Panc1 (cell line): ENCODE results near the gene ZBTB47. TPM values are rescaled to one million over a fixed set of nuclear protein-coding genes. Genes with fewer than 3 reads are reported as not detected.

ENCODE experiments used
- ATAC-seq: fragments of 200-7000 bp; cut with Tn5 transposase; 2 replicates; pipeline ENCODE4 v1.9.1; 2020; ENCODE audit warnings: mild to moderate bottlenecking, moderate library complexity
- BruUV-seq: library from RNA; stranded (reverse); fragments of 400-500 nt; replicated peaks from 2 replicates; lab custom pipeline; 2021; lab: Mats Ljungman, UMichigan
- CTCF ChIA-PET: fragments of 300-600 bp; sonication (Branson Sonifier 250); formaldehyde crosslinking; loops from one replicate; lab custom pipeline; 2022; ENCODE audit warnings: antibody characterized with exemption; lab: Charles Lee
- POLR2A ChIA-PET: fragments of 300-600 bp; sonication (Branson Sonifier 250); formaldehyde crosslinking; loops from one replicate; lab custom pipeline; 2022; ENCODE audit warnings: antibody characterized with exemption; lab: Charles Lee
- DNase-seq: peaks from one replicate; pipeline ENCODE4 v3.0.0-alpha.2; 2010; ENCODE audit warnings: low read depth, low spot score
- H3K27ac ChIP-seq: 2 replicates; pipeline ENCODE4 v1.5.1; 2011; ENCODE audit warnings: mild to moderate bottlenecking, low read length, inconsistent platforms
- H3K27me3 ChIP-seq: fragments of 200-500 bp; sonication (Bioruptor generic); 2 replicates; pipeline ENCODE4 v1.6.0; 2014; ENCODE audit warnings: low read length, inconsistent platforms; ENCODE audit not compliant: control insufficient read depth, insufficient read depth
- H3K36me3 ChIP-seq: fragments of 200-500 bp; sonication (Bioruptor generic); 2 replicates; pipeline ENCODE4 v1.5.1; 2014; ENCODE audit warnings: inconsistent platforms, mild to moderate bottlenecking, low read length, moderate library complexity; ENCODE audit not compliant: control insufficient read depth, insufficient read depth
- H3K4me1 ChIP-seq: 2 replicates; pipeline ENCODE4 v1.5.1; 2011; ENCODE audit warnings: inconsistent platforms, mild to moderate bottlenecking, low read length, moderate library complexity; ENCODE audit not compliant: control insufficient read depth, insufficient read depth
- H3K4me3 ChIP-seq, 2 experiments: 2 replicates each; pipeline ENCODE4 v1.5.1; 2011 to 2012; ENCODE audit warnings: low read depth in 2 of 2, low read length in 2 of 2, mild to moderate bottlenecking in 2 of 2, inconsistent platforms in 1 of 2, moderate library complexity in 1 of 2
- H3K9me3 ChIP-seq: fragments of 200-500 bp; sonication (Bioruptor generic); 2 replicates; pipeline ENCODE4 v1.5.1; 2014; ENCODE audit warnings: low read depth, mild to moderate bottlenecking, inconsistent platforms, low read length, moderate library complexity; ENCODE audit not compliant: control insufficient read depth, insufficient read depth
- POLR2AphosphoS5 ChIP-seq: IDR thresholded peaks from 2 replicates; pipeline ENCODE4 v1.6.1; 2012; ENCODE audit warnings: mild to moderate bottlenecking, low read depth, low read length, moderate library complexity
- SIN3A ChIP-seq: IDR thresholded peaks from 2 replicates; pipeline ENCODE4 v1.6.1; 2012; ENCODE audit warnings: low read depth, mild to moderate bottlenecking, low read length, moderate library complexity, borderline replicate concordance; ENCODE audit not compliant: insufficient read depth
- TCF7L2 ChIP-seq: IDR thresholded peaks from 2 replicates; pipeline ENCODE4 v1.6.1; 2011; ENCODE audit warnings: mild to moderate bottlenecking, low read depth, low read length, inconsistent platforms
- in situ Hi-C: cut with HindIII; loops from 2 replicates; pipeline ENCODE4 v1.10.0; 2016; ENCODE audit warnings: low sequenced_read_pairs, low pct_unique_long_range_greater_than_20kb
- intact Hi-C: fragments of 100-400 bp; cut with micrococcal nuclease; formaldehyde crosslinking; loops from one replicate; pipeline ENCODE4 v1.10.0; 2022; ENCODE audit not compliant: unreplicated experiment
- total RNA-seq: library from RNA; stranded (reverse); gene quantifications from one replicate; pipeline ENCODE4 v1.2.1, GENCODE V29; 2021; ENCODE audit not compliant: unreplicated experiment
- TF ChIP-seq, protein P1 (sequence below): fragments of 450-650 bp; IDR thresholded peaks from 2 replicates; pipeline ENCODE4 v1.5.1; 2017; ENCODE audit warnings: mild to moderate bottlenecking
- TF ChIP-seq, protein P2 (sequence below), 2 experiments: IDR thresholded peaks; 2 replicates each; pipeline ENCODE4 v1.6.1; 2011 to 2012; ENCODE audit warnings: low read depth in 2 of 2, control low read depth in 1 of 2, low read length in 1 of 2, mild to moderate bottlenecking in 1 of 2, moderate library complexity in 1 of 2; ENCODE audit not compliant: insufficient read depth in 1 of 2

ZBTB47 gene
- total RNA-seq, 1 experiment from 2014 or later: 3.6 TPM

DNA sequence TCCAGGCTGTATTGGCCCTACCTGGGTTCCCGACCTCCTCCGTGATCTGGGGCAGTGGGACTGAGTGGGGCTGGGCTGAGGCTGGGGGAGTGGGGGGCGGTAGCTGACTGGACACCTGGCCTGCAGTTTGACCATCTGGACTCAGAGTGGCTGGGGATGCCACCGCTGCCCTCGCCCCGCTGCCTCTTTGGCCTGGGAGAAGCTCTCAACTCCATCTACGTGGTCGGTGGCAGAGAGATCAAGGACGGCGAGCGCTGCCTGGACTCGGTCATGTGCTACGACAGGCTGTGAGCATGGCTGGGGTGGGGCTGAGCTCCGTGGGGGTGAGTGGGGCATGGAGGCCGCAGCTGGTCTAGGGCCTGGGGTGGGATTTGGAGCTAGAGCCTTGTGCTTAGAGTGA lies 34.5 kb downstream of the ZBTB47 start:
- Histone ChIP-seq H3K27ac (no peak overlapping the region), H3K4me3 (no peak overlapping the region), H3K36me3 (no peaks in the 10 kb centered on the region), H3K27me3 (no peaks in the 10 kb centered on the region), H3K9me3 (no peaks in the 10 kb centered on the region), H3K4me1 (no peaks in the 10 kb centered on the region)
- no peak for DNase-seq
- intact Hi-C loops (no loop called here), in situ Hi-C loops (no loop called here)
- POLR2A ChIA-PET: no interaction called here
- TF ChIP-seq POLR2AphosphoS5: no peak
- TF ChIP-seq SIN3A: no peak
- TF ChIP-seq TCF7L2: no peak
- TF ChIP-seq, protein P1, sequence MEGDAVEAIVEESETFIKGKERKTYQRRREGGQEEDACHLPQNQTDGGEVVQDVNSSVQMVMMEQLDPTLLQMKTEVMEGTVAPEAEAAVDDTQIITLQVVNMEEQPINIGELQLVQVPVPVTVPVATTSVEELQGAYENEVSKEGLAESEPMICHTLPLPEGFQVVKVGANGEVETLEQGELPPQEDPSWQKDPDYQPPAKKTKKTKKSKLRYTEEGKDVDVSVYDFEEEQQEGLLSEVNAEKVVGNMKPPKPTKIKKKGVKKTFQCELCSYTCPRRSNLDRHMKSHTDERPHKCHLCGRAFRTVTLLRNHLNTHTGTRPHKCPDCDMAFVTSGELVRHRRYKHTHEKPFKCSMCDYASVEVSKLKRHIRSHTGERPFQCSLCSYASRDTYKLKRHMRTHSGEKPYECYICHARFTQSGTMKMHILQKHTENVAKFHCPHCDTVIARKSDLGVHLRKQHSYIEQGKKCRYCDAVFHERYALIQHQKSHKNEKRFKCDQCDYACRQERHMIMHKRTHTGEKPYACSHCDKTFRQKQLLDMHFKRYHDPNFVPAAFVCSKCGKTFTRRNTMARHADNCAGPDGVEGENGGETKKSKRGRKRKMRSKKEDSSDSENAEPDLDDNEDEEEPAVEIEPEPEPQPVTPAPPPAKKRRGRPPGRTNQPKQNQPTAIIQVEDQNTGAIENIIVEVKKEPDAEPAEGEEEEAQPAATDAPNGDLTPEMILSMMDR: no peak
- TF ChIP-seq, protein P2, sequence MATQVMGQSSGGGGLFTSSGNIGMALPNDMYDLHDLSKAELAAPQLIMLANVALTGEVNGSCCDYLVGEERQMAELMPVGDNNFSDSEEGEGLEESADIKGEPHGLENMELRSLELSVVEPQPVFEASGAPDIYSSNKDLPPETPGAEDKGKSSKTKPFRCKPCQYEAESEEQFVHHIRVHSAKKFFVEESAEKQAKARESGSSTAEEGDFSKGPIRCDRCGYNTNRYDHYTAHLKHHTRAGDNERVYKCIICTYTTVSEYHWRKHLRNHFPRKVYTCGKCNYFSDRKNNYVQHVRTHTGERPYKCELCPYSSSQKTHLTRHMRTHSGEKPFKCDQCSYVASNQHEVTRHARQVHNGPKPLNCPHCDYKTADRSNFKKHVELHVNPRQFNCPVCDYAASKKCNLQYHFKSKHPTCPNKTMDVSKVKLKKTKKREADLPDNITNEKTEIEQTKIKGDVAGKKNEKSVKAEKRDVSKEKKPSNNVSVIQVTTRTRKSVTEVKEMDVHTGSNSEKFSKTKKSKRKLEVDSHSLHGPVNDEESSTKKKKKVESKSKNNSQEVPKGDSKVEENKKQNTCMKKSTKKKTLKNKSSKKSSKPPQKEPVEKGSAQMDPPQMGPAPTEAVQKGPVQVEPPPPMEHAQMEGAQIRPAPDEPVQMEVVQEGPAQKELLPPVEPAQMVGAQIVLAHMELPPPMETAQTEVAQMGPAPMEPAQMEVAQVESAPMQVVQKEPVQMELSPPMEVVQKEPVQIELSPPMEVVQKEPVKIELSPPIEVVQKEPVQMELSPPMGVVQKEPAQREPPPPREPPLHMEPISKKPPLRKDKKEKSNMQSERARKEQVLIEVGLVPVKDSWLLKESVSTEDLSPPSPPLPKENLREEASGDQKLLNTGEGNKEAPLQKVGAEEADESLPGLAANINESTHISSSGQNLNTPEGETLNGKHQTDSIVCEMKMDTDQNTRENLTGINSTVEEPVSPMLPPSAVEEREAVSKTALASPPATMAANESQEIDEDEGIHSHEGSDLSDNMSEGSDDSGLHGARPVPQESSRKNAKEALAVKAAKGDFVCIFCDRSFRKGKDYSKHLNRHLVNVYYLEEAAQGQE (IDR thresholded peaks at IDR 0.05; ENCODE audit: insufficient read depth in 1 of 2, low read depth in 2 of 2, low read length in 1 of 2): no peak
- no TSS peak for BruUV-seq
- no peak for ATAC-seq
- CTCF ChIA-PET: no interaction called here

DNA sequence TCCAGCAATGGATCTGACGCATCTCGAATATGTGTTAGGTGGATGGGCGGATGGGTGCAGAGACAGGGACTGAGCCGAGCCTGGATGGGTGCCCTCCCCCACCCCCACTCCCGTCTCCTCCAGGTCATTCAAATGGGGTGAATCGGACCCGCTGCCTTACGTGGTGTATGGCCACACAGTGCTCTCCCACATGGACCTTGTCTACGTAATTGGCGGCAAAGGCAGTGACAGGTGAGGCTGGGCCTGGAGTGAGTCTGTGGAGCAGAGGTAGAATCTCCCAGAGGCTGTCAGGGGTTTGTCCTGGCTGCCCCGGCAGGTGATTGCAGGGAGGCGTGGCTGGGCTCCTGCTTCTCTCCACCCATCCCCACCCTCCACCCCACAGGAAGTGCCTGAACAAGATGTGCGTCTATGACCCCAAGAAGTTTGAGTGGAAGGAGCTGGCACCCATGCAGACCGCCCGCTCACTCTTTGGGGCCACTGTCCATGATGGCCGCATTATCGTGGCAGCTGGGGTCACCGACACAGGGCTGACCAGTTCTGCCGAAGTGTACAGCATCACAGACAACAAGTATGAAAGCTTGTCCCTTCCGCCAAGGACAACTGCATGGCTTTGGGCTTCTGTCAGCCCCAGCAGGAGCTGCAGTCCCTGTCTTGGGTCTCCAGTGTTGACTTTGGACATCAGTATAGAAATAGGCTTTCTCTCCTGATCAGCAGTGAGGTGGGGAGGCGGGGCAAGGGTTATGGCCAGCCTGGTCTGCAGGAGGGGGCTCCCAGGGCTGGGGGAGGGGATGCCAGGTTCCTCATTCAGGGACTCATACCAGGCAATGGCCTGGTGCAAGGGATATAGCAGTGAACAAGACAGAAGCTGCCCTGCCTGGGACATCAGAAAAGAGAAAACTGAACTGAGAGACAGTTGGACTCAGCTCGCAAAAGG lies 35.3 kb downstream of the ZBTB47 start:
- POLR2A ChIA-PET: no interaction called here
- Histone ChIP-seq H3K36me3 (no peaks in the 10 kb centered on the region), H3K4me1 (no peaks in the 10 kb centered on the region), H3K9me3 (no peaks in the 10 kb centered on the region), H3K4me3 (no peak overlapping the region), H3K27ac (no peak overlapping the region), H3K27me3 (no peaks in the 10 kb centered on the region)
- BruUV-seq: no TSS peak
- intact Hi-C loops (no loop called here), in situ Hi-C loops (no loop called here)
- TF ChIP-seq, protein P1: no peak
- no peak for TF ChIP-seq POLR2AphosphoS5
- no peak for TF ChIP-seq SIN3A
- TF ChIP-seq, protein P2 (IDR thresholded peaks at IDR 0.05; ENCODE audit: insufficient read depth in 1 of 2, low read depth in 2 of 2, low read length in 1 of 2): no peak
- no peak for TF ChIP-seq TCF7L2
- CTCF ChIA-PET: no interaction called here
- ATAC-seq (no peak), DNase-seq (no peak)
